WERI-Rb-1 (cell line): Measurements from ENCODE around the gene DNAJC2.

Source experiments
- DNase-seq: peaks from one replicate; pipeline ENCODE4 v3.0.0-alpha.2; 2020
- H3K27ac ChIP-seq: fragments of 250-450 bp; sonication (Bioruptor Pico); 2 replicates; pipeline ENCODE4 v1.5.1; 2020; ENCODE audit warnings: mild to moderate bottlenecking, moderate library complexity
- H3K27me3 ChIP-seq: fragments of 250-450 bp; sonication (Bioruptor Pico); 2 replicates; pipeline ENCODE4 v1.5.1; 2021; ENCODE audit warnings: mild to moderate bottlenecking, low read depth, moderate library complexity; ENCODE audit not compliant: insufficient read depth, severe bottlenecking
- H3K36me3 ChIP-seq: fragments of 250-450 bp; sonication (Bioruptor Pico); 2 replicates; pipeline ENCODE4 v1.5.1; 2020; ENCODE audit warnings: mild to moderate bottlenecking, moderate library complexity
- H3K4me3 ChIP-seq: 2 replicates; pipeline ENCODE4 v1.5.1; 2011; ENCODE audit warnings: low read depth, mild to moderate bottlenecking, control low read depth, low read length
- H3K9me3 ChIP-seq: fragments of 250-450 bp; sonication (Bioruptor Pico); 2 replicates; pipeline ENCODE4 v1.5.1; 2021; ENCODE audit warnings: mild to moderate bottlenecking, moderate library complexity; ENCODE audit not compliant: severe bottlenecking
- CTCF ChIP-seq: IDR thresholded peaks from 2 replicates; pipeline ENCODE4 v1.5.1; 2011; ENCODE audit warnings: low read depth, mild to moderate bottlenecking, control low read depth, inconsistent platforms, low read length

The DNAJC2 gene

GRCh38 chr7:103344453-103345149 lies at the start of gene DNAJC2:
Gene DNAJC2, minus strand, starts transcription at chr7:103344767. Its CDS starts 145 bp downstream, at chr7:103344622.
- H3K27ac ChIP-seq = peak within 1 kb of the TSS; percentile 81
- H3K9me3 ChIP-seq = no peaks in the 10 kb centered on the region
- TF ChIP-seq CTCF = no peak
- peaks cover 37% of the 10 kb centered on the region for H3K36me3 ChIP-seq
- no peaks in the 10 kb centered on the region for H3K27me3 ChIP-seq
- peak within 1 kb of the TSS; percentile 76 for H3K4me3 ChIP-seq
- peak; percentile 89 for DNase-seq

GRCh38 chr7:103391976-103392375 lies 47.4 kb upstream of the DNAJC2 start:
- no peak for DNase-seq
- H3K27me3 ChIP-seq = no peaks in the 10 kb centered on the region
- no peaks in the 10 kb centered on the region for H3K36me3 ChIP-seq
- no peak for TF ChIP-seq CTCF
- H3K27ac ChIP-seq = no peak overlapping the region
- H3K9me3 ChIP-seq = no peaks in the 10 kb centered on the region
- no peak overlapping the region for H3K4me3 ChIP-seq

- no peak overlapping the region for H3K4me3 ChIP-seq
- TF ChIP-seq CTCF = no peak
- DNase-seq = no peak
These were observed 46.6 kb upstream of the DNAJC2 start for GRCh38 chr7:103391150-103391549.

GRCh38 chr7:103389263-103389662 lies 44.7 kb upstream of the DNAJC2 start:
- no peak overlapping the region for H3K27ac ChIP-seq
- no peaks in the 10 kb centered on the region for H3K9me3 ChIP-seq
- no peak for TF ChIP-seq CTCF
- H3K4me3 ChIP-seq = no peak overlapping the region
- no peaks in the 10 kb centered on the region for H3K27me3 ChIP-seq
- DNase-seq = no peak
- H3K36me3 ChIP-seq = no peaks in the 10 kb centered on the region

More at GRCh38 chr7:103391150-103391549, 46.6 kb upstream of the DNAJC2 start:
- no peaks in the 10 kb centered on the region for H3K36me3 ChIP-seq
- no peaks in the 10 kb centered on the region for H3K27me3 ChIP-seq
- H3K9me3 ChIP-seq = no peaks in the 10 kb centered on the region
- no peak overlapping the region for H3K27ac ChIP-seq

- Histone ChIP-seq H3K9me3 (no peaks in the 10 kb centered on the region), H3K4me3 (no peak overlapping the region), H3K27me3 (no peaks in the 10 kb centered on the region), H3K36me3 (no peaks in the 10 kb centered on the region), H3K27ac (no peak overlapping the region)
- no peak for TF ChIP-seq CTCF
- no peak for DNase-seq
These were observed 44.0 kb upstream of the DNAJC2 start for GRCh38 chr7:103388469-103389140.

GRCh38 chr7:103387242-103387641 lies 42.7 kb upstream of the DNAJC2 start:
- no peaks in the 10 kb centered on the region for H3K36me3 ChIP-seq
- no peak overlapping the region for H3K4me3 ChIP-seq
- no peak for DNase-seq
- no peaks in the 10 kb centered on the region for H3K9me3 ChIP-seq
- no peak overlapping the region for H3K27ac ChIP-seq
- H3K27me3 ChIP-seq = no peaks in the 10 kb centered on the region
- no peak for TF ChIP-seq CTCF
